T-cell (primary cell): ENCODE data around the gene TOMM7. TPM values are rescaled to one million over a fixed set of nuclear protein-coding genes. Genes with fewer than 3 reads are reported as not detected.

Source experiments
- ATAC-seq, 4 experiments: fragments of 200-7000 bp in 3 of 4; fragments of 150-1000 bp in 1 of 4; cut with Tn5 transposase; replicated peaks in 1 of 4; 1 replicate in 3 of 4; 2 replicates in 1 of 4; pipeline ENCODE4 v1.10.0; 2021; ENCODE audit warnings: moderate library complexity in 3 of 4, mild to moderate bottlenecking in 2 of 4, moderate number of reproducible peaks in 1 of 4
- CTCF ChIA-PET, 2 donors: fragments of 300-600 bp; sonication (Branson Sonifier 250); formaldehyde crosslinking; loops; one replicate each; lab custom pipeline; 2022; ENCODE audit warnings: antibody characterized with exemption in 2 of 2; lab: Charles Lee
- POLR2A ChIA-PET, 2 donors: fragments of 300-600 bp; sonication (Branson Sonifier 250); formaldehyde crosslinking; loops; one replicate each; lab custom pipeline; 2022; ENCODE audit warnings: antibody characterized with exemption in 2 of 2; lab: Charles Lee
- DNase-seq, 35 experiments: peaks; one replicate each; pipeline versions ENCODE4 v3.0.0 to v3.0.0-alpha.2; 2013 to 2023
- H3K27ac ChIP-seq: one replicate; pipeline ENCODE4 v1.5.1; 2013; ENCODE audit warnings: low read length
- H3K27me3 ChIP-seq, 2 experiments: replicated peaks in 1 of 2; 1 replicate in 1 of 2; 2 replicates in 1 of 2; pipeline versions ENCODE4 v1.6.1 to v1.7.0; 2013; ENCODE audit warnings: low read length in 1 of 2, mixed read lengths in 1 of 2; ENCODE audit not compliant: control insufficient read depth in 2 of 2, insufficient read depth in 2 of 2; ENCODE audit errors: extremely low read depth in 1 of 2
- H3K36me3 ChIP-seq, 2 donors: 1 replicate in 1 of 2; 2 replicates in 1 of 2; pipeline versions ENCODE4 v1.6.1 to v1.7.0; 2013; ENCODE audit warnings: low read length in 1 of 2; ENCODE audit not compliant: control insufficient read depth in 2 of 2, insufficient read depth in 1 of 2; ENCODE audit errors: extremely low read depth in 1 of 2
- H3K4me1 ChIP-seq, 2 experiments: 1 replicate in 1 of 2; 2 replicates in 1 of 2; pipeline versions ENCODE4 v1.6.1 to v1.7.0; 2013; ENCODE audit warnings: low read length in 2 of 2, mixed read lengths in 1 of 2; ENCODE audit not compliant: insufficient read depth in 2 of 2, control insufficient read depth in 1 of 2; ENCODE audit errors: extremely low read depth in 1 of 2
- H3K4me3 ChIP-seq, 2 donors: 1 replicate in 1 of 2; 2 replicates in 1 of 2; pipeline versions ENCODE4 v1.5.1 to v1.7.0; 2013; ENCODE audit warnings: mild to moderate bottlenecking in 2 of 2, low read length in 1 of 2, moderate library complexity in 1 of 2; ENCODE audit not compliant: control insufficient read depth in 1 of 2; ENCODE audit errors: extremely low read depth in 1 of 2
- H3K9me3 ChIP-seq: 2 replicates; pipeline ENCODE4 v1.7.0; 2013
- H3K27ac Mint-ChIP-seq, 2 donors: one replicate each; pipeline ENCODE4 v1.8.0; 2020 to 2021; ENCODE audit warnings: mild to moderate bottlenecking in 2 of 2, mixed read lengths in 2 of 2
- H3K27me3 Mint-ChIP-seq, 2 donors: one replicate each; pipeline ENCODE4 v1.8.0; 2021 to 2022; ENCODE audit warnings: mixed read lengths in 2 of 2
- H3K36me3 Mint-ChIP-seq: one replicate; pipeline ENCODE4 v1.8.0; 2021; ENCODE audit warnings: mixed read lengths
- H3K4me1 Mint-ChIP-seq, 3 donors: one replicate each; pipeline ENCODE4 v1.8.0; 2020 to 2022; ENCODE audit warnings: mixed read lengths in 3 of 3, mild to moderate bottlenecking in 1 of 3
- H3K4me3 Mint-ChIP-seq, 3 donors: one replicate each; pipeline ENCODE4 v1.8.0; 2020 to 2022; ENCODE audit warnings: mild to moderate bottlenecking in 3 of 3, mixed read lengths in 3 of 3, moderate library complexity in 3 of 3
- H3K9me3 Mint-ChIP-seq, 3 donors: one replicate each; pipeline ENCODE4 v1.8.0; 2020 to 2022; ENCODE audit warnings: mixed read lengths in 3 of 3
- WGBS: methylation state at CpG from one replicate; pipeline ENCODE4 v1.1.5; 2013; ENCODE audit warnings: missing lambda C conversion rate; ENCODE audit not compliant: insufficient coverage; 5-methylcytosine and 5-hydroxymethylcytosine counted together
- total RNA-seq, 35 experiments: library from RNA in 6 of 35; stranded (reverse) in 6 of 35; fragments of 120-200 nt in 1 of 35; gene quantifications; one replicate each; pipeline versions ENCODE4 v1.2.1 to v1.2.4 and lab custom pipeline; 2013 to 2026

TOMM7 gene
- total RNA-seq, 5 donors from 2014 or later (not counting 1 experiment from before 2014, with no cell fraction given), result 532 to 695 (median 613) TPM

- WGBS, result 90% methylated on average over 1 of the region's 2 CpGs
- Mint-ChIP-seq H3K9me3 (no peaks in the 10 kb centered on the region), H3K27ac (no peak overlapping the region), H3K27me3 (peaks cover 4 to 5% of the 10 kb centered on the region in 2 donors), H3K4me3 (no peak overlapping the region), H3K36me3 (no peaks in the 10 kb centered on the region), H3K4me1 (no peaks in the 10 kb centered on the region)
- no peak for DNase-seq
- no peaks in the 10 kb centered on the region for H3K9me3 ChIP-seq
- H3K36me3 ChIP-seq, result no peaks in the 10 kb centered on the region
- no peak overlapping the region for H3K4me3 ChIP-seq
- no peaks in the 10 kb centered on the region for H3K4me1 ChIP-seq
- H3K27me3 ChIP-seq, result peaks cover 0 to 7% of the 10 kb centered on the region in 2 experiments
- no peak overlapping the region for H3K27ac ChIP-seq
- CTCF ChIA-PET, result no interaction called here
- POLR2A ChIA-PET, result no interaction called here
- no peak for ATAC-seq
Measured at GRCh38 chr7:22833113-22833855, 10.6 kb upstream of the TOMM7 start.

- H3K36me3 Mint-ChIP-seq, result no peaks in the 10 kb centered on the region
- Histone ChIP-seq H3K4me1 (no peaks in the 10 kb centered on the region), H3K4me3 (no peak overlapping the region), H3K27ac (no peak overlapping the region), H3K36me3 (no peaks in the 10 kb centered on the region), H3K9me3 (no peaks in the 10 kb centered on the region), H3K27me3 (peaks cover 0 to 2% of the 10 kb centered on the region in 2 experiments)
- no peak overlapping the region for H3K27ac Mint-ChIP-seq
- H3K4me3 Mint-ChIP-seq, result no peak overlapping the region
- ATAC-seq (no peak), DNase-seq (no peak)
- ChIA-PET CTCF (no interaction called here), POLR2A (no interaction called here)
- no peaks in the 10 kb centered on the region for H3K9me3 Mint-ChIP-seq
- WGBS, result no CpG with 5 or more reads among the region's 3 CpGs
- H3K4me1 Mint-ChIP-seq, result no peaks in the 10 kb centered on the region
- H3K27me3 Mint-ChIP-seq, result peaks cover under 1 to 3% of the 10 kb centered on the region in 2 donors
Measured at GRCh38 chr7:22832401-22832800, 9.8 kb upstream of the TOMM7 start.

GRCh38 chr7:22831602-22832305, 9.1 kb upstream of the TOMM7 start:
- Histone ChIP-seq H3K4me3 (no peak overlapping the region), H3K36me3 (no peaks in the 10 kb centered on the region), H3K4me1 (no peaks in the 10 kb centered on the region), H3K9me3 (no peaks in the 10 kb centered on the region), H3K27me3 (peaks cover under 1 to 3% of the 10 kb centered on the region in 2 experiments), H3K27ac (no peak overlapping the region)
- H3K27ac Mint-ChIP-seq, result no peak overlapping the region
- POLR2A ChIA-PET, result no interaction called here
- no CpG with 5 or more reads among the region's 5 CpGs for WGBS
- no peaks in the 10 kb centered on the region for H3K4me1 Mint-ChIP-seq
- CTCF ChIA-PET, result no interaction called here
- peaks cover 3% of the 10 kb centered on the region in 2 donors for H3K27me3 Mint-ChIP-seq
- no peaks in the 10 kb centered on the region for H3K36me3 Mint-ChIP-seq
- H3K4me3 Mint-ChIP-seq, result no peak overlapping the region
- H3K9me3 Mint-ChIP-seq, result no peaks in the 10 kb centered on the region
- no peak for DNase-seq
- no peak for ATAC-seq

GRCh38 chr7:22827563-22827962, 4.9 kb upstream of the TOMM7 start:
- H3K27me3 Mint-ChIP-seq, result peaks cover 15 to 21% of the 10 kb centered on the region in 2 donors
- no peak for ATAC-seq
- no peak for DNase-seq
- H3K27me3 ChIP-seq, result peaks cover 8 to 12% of the 10 kb centered on the region in 2 experiments
- H3K4me3 ChIP-seq, result no peak overlapping the region
- CTCF ChIA-PET, result interaction anchor here in 1 of 2 donors (1.0 kb wide), 1 partner anchor 34 kb away, joined by 3 read pairs; no protein-coding TSS in a partner anchor
- POLR2A ChIA-PET, result no interaction called here
- H3K9me3 ChIP-seq, result no peaks in the 10 kb centered on the region
- H3K27ac ChIP-seq, result no peak overlapping the region
- peaks cover 3 to 8% (median 6%) of the 10 kb centered on the region in 3 donors for H3K4me1 Mint-ChIP-seq
- no peaks in the 10 kb centered on the region for H3K9me3 Mint-ChIP-seq
- H3K36me3 ChIP-seq, result no peaks in the 10 kb centered on the region
- H3K36me3 Mint-ChIP-seq, result no peaks in the 10 kb centered on the region
- H3K4me3 Mint-ChIP-seq, result no peak overlapping the region
- peaks cover 6 to 8% of the 10 kb centered on the region in 2 experiments for H3K4me1 ChIP-seq
- H3K27ac Mint-ChIP-seq, result no peak overlapping the region

- Histone ChIP-seq H3K36me3 (no peaks in the 10 kb centered on the region), H3K4me3 (no peak overlapping the region), H3K27me3 (peaks cover 8 to 12% of the 10 kb centered on the region in 2 experiments), H3K4me1 (peaks cover 12 to 14% of the 10 kb centered on the region in 2 experiments), H3K9me3 (no peaks in the 10 kb centered on the region), H3K27ac (no peak overlapping the region)
- peaks cover 9 to 14% (median 11%) of the 10 kb centered on the region in 3 donors for H3K4me1 Mint-ChIP-seq
- H3K36me3 Mint-ChIP-seq, result no peaks in the 10 kb centered on the region
- ChIA-PET POLR2A (interaction anchor here in 1 of 2 donors (0.6 kb wide), 1 partner anchor 218 kb away, joined by 3 read pairs; no protein-coding TSS in a partner anchor), CTCF (interaction anchor here (1.0 to 2.5 kb wide), 4 partner anchors 25 to 229 kb away, joined by 3 to 10 read pairs (median 3); no protein-coding TSS in a partner anchor)
- H3K27ac Mint-ChIP-seq, result no peak overlapping the region
- DNase-seq (no peak), ATAC-seq (no peak)
- WGBS, result no CpG with 5 or more reads among the region's 2 CpGs
- H3K4me3 Mint-ChIP-seq, result no peak overlapping the region
- H3K27me3 Mint-ChIP-seq, result peaks cover 15 to 21% of the 10 kb centered on the region in 2 donors
- H3K9me3 Mint-ChIP-seq, result no peaks in the 10 kb centered on the region
Measured at GRCh38 chr7:22826593-22826992, 3.9 kb upstream of the TOMM7 start.

- no peak for DNase-seq
- ATAC-seq, result no peak
- no peaks in the 10 kb centered on the region for H3K36me3 ChIP-seq
- no peak overlapping the region for H3K27ac ChIP-seq
- no peak overlapping the region for H3K4me3 Mint-ChIP-seq
- no peaks in the 10 kb centered on the region for H3K36me3 Mint-ChIP-seq
- peaks cover 15 to 21% of the 10 kb centered on the region in 2 donors for H3K27me3 Mint-ChIP-seq
- WGBS, result no CpG with 5 or more reads among the region's 2 CpGs
- no peaks in the 10 kb centered on the region for H3K9me3 Mint-ChIP-seq
- H3K4me1 ChIP-seq, result peaks cover 15 to 27% of the 10 kb centered on the region in 2 experiments
- H3K27me3 ChIP-seq, result peaks cover 8 to 12% of the 10 kb centered on the region in 2 experiments
- peaks cover 27 to 30% (median 27%) of the 10 kb centered on the region in 3 donors for H3K4me1 Mint-ChIP-seq
- POLR2A ChIA-PET, result interaction anchor here (0.6 to 0.7 kb wide), 2 partner anchors 14 to 46 kb away, joined by 3 to 4 read pairs; no protein-coding TSS in a partner anchor
- no peak overlapping the region for H3K27ac Mint-ChIP-seq
- H3K9me3 ChIP-seq, result no peaks in the 10 kb centered on the region
- H3K4me3 ChIP-seq, result no peak overlapping the region
- CTCF ChIA-PET, result interaction anchor here (0.6 to 2.5 kb wide), 3 partner anchors 97 to 231 kb away, joined by 3 to 10 read pairs (median 3); no protein-coding TSS in a partner anchor
Measured at GRCh38 chr7:22824760-22825159, 2.1 kb upstream of the TOMM7 start.
